HEK293 (cell line): Measurements from ENCODE around the gene ABCA3.
A peak's percentile ranks its signal among the peaks of the same experiment; 100 is the strongest.

Source experiments
- IKZF3 ChIP-seq: fragments of 450-650 bp; IDR thresholded peaks from 2 replicates; pipeline ENCODE4 v1.5.0; 2018; ENCODE audit warnings: missing biosample characterization, mild to moderate bottlenecking, missing genetic modification characterization, moderate library complexity
- KLF7 ChIP-seq: fragments of 450-650 bp; formaldehyde crosslinking; IDR thresholded peaks from 2 replicates; pipeline ENCODE4 v1.5.1; 2016; ENCODE audit warnings: missing biosample characterization, missing genetic modification characterization, borderline replicate concordance
- KLF8 ChIP-seq: fragments of 450-650 bp; formaldehyde crosslinking; IDR thresholded peaks from 2 replicates; pipeline ENCODE4 v1.5.1; 2016; ENCODE audit warnings: missing biosample characterization, missing genetic modification characterization
- MYNN ChIP-seq: fragments of 450-650 bp; formaldehyde crosslinking; IDR thresholded peaks from 2 replicates; pipeline ENCODE4 v1.5.1; 2016; ENCODE audit warnings: missing biosample characterization, missing genetic modification characterization, borderline replicate concordance
- PATZ1 ChIP-seq: fragments of 450-650 bp; formaldehyde crosslinking; IDR thresholded peaks from 2 replicates; pipeline ENCODE4 v1.5.1; 2016; ENCODE audit warnings: missing biosample characterization, missing genetic modification characterization
- ZBTB10 ChIP-seq: fragments of 450-650 bp; formaldehyde crosslinking; IDR thresholded peaks from 2 replicates; pipeline ENCODE4 v1.5.1; 2016; ENCODE audit warnings: missing biosample characterization, missing genetic modification characterization
- ZBTB17 ChIP-seq: fragments of 450-650 bp; formaldehyde crosslinking; IDR thresholded peaks from 2 replicates; pipeline ENCODE4 v1.5.1; 2016; ENCODE audit warnings: missing biosample characterization, missing genetic modification characterization
- ZBTB49 ChIP-seq: fragments of 450-650 bp; formaldehyde crosslinking; IDR thresholded peaks from 2 replicates; pipeline ENCODE4 v1.5.1; 2016; ENCODE audit warnings: missing biosample characterization, missing genetic modification characterization, low read depth
- ZBTB7A ChIP-seq: fragments of 450-650 bp; formaldehyde crosslinking; IDR thresholded peaks from 2 replicates; pipeline ENCODE4 v1.5.1; 2016; ENCODE audit warnings: low read depth, missing biosample characterization, missing genetic modification characterization
- ZBTB8A ChIP-seq: fragments of 450-650 bp; formaldehyde crosslinking; IDR thresholded peaks from 2 replicates; pipeline ENCODE4 v1.5.1; 2016; ENCODE audit warnings: missing biosample characterization, missing genetic modification characterization
- ZFP37 ChIP-seq: fragments of 450-650 bp; formaldehyde crosslinking; IDR thresholded peaks from 2 replicates; pipeline ENCODE4 v1.5.1; 2016; ENCODE audit warnings: missing biosample characterization, missing genetic modification characterization
- ZFP69B ChIP-seq: fragments of 450-650 bp; formaldehyde crosslinking; IDR thresholded peaks from 2 replicates; pipeline ENCODE4 v1.5.1; 2016; ENCODE audit warnings: missing biosample characterization, missing genetic modification characterization
- ZNF274 ChIP-seq, 2 experiments: fragments of 200-500 bp in 1 of 2; fragments of 450-650 bp in 1 of 2; sonication (Bioruptor generic) in 1 of 2; formaldehyde crosslinking in 1 of 2; IDR thresholded peaks; 2 replicates each; pipeline versions ENCODE4 v1.5.1 to v1.6.1; 2014 to 2016; ENCODE audit warnings: borderline replicate concordance in 1 of 2, inconsistent platforms in 1 of 2, low read length in 1 of 2, missing biosample characterization in 1 of 2, missing genetic modification characterization in 1 of 2
- ZNF280D ChIP-seq: fragments of 450-650 bp; formaldehyde crosslinking; IDR thresholded peaks from 2 replicates; pipeline ENCODE4 v1.5.1; 2016; ENCODE audit warnings: missing biosample characterization, missing genetic modification characterization
- ZNF391 ChIP-seq: fragments of 450-650 bp; formaldehyde crosslinking; IDR thresholded peaks from 2 replicates; pipeline ENCODE4 v1.5.1; 2016; ENCODE audit warnings: low read depth, missing biosample characterization, missing genetic modification characterization, borderline replicate concordance
- ZNF416 ChIP-seq: fragments of 450-650 bp; formaldehyde crosslinking; IDR thresholded peaks from 2 replicates; pipeline ENCODE4 v1.5.1; 2016; ENCODE audit warnings: missing biosample characterization, missing genetic modification characterization
- ZNF423 ChIP-seq: fragments of 450-650 bp; formaldehyde crosslinking; IDR thresholded peaks from 2 replicates; pipeline ENCODE4 v1.5.1; 2016; ENCODE audit warnings: missing biosample characterization, missing genetic modification characterization
- ZNF433 ChIP-seq: fragments of 450-650 bp; formaldehyde crosslinking; IDR thresholded peaks from 2 replicates; pipeline ENCODE4 v1.5.1; 2016; ENCODE audit warnings: missing biosample characterization, missing genetic modification characterization, low read depth
- ZNF449 ChIP-seq: fragments of 450-650 bp; formaldehyde crosslinking; IDR thresholded peaks from 2 replicates; pipeline ENCODE4 v1.5.1; 2017; ENCODE audit warnings: missing biosample characterization, mild to moderate bottlenecking, missing genetic modification characterization, moderate library complexity
- ZNF544 ChIP-seq: fragments of 450-650 bp; formaldehyde crosslinking; IDR thresholded peaks from 2 replicates; pipeline ENCODE4 v1.5.0; 2017; ENCODE audit warnings: missing biosample characterization, missing genetic modification characterization
- ZNF549 ChIP-seq: fragments of 450-650 bp; IDR thresholded peaks from 2 replicates; pipeline ENCODE4 v1.5.1; 2018; ENCODE audit warnings: missing biosample characterization, missing genetic modification characterization, mild to moderate bottlenecking, inconsistent platforms, moderate library complexity
- ZNF555 ChIP-seq: fragments of 450-650 bp; formaldehyde crosslinking; conservative IDR thresholded peaks from 2 replicates; pipeline ENCODE4 v1.5.1; 2017; ENCODE audit warnings: missing biosample characterization, mild to moderate bottlenecking, missing genetic modification characterization, inconsistent platforms
- ZNF560 ChIP-seq: fragments of 450-650 bp; formaldehyde crosslinking; IDR thresholded peaks from 2 replicates; pipeline ENCODE4 v1.5.1; 2017; ENCODE audit warnings: missing biosample characterization, missing genetic modification characterization, borderline replicate concordance
- ZNF621 ChIP-seq: fragments of 450-650 bp; formaldehyde crosslinking; IDR thresholded peaks from 2 replicates; pipeline ENCODE4 v1.5.1; 2017; ENCODE audit warnings: missing biosample characterization, missing genetic modification characterization
- ZNF704 ChIP-seq: fragments of 450-650 bp; formaldehyde crosslinking; IDR thresholded peaks from 2 replicates; pipeline ENCODE4 v1.5.1; 2016; ENCODE audit warnings: missing biosample characterization, missing genetic modification characterization
- ZNF791 ChIP-seq: fragments of 450-650 bp; formaldehyde crosslinking; IDR thresholded peaks from 2 replicates; pipeline ENCODE4 v1.5.1; 2016; ENCODE audit warnings: missing biosample characterization, missing genetic modification characterization

Gene ABCA3

GRCh38 chr16:2250652-2251295, 89.8 kb downstream of the ABCA3 start (continued):
- TF ChIP-seq ZFP69B (no peak), ZNF791 (tag by site-specific recombination) (no peak), ZNF560 (no peak), ZNF423 (tag by site-specific recombination) (no peak), ZNF621 (no peak), ZBTB8A (peak; percentile 9), ZNF549 (tag by site-specific recombination) (no peak), ZBTB7A (no peak), ZNF449 (tag by site-specific recombination) (no peak), ZNF391 (tag by site-specific recombination) (0 out of 2 replicates have a peak, but pooled peaks have one; percentile 44), ZNF280D (tag by site-specific recombination) (no peak), ZNF274 (IDR thresholded peaks at IDR 0.05; ENCODE audit: low read length) (no peak), ZNF274 (tag by site-specific recombination; IDR thresholded peaks at IDR 0.05; ENCODE audit: borderline replicate concordance) (no peak), ZNF704 (tag by site-specific recombination) (no peak), ZBTB49 (tag by site-specific recombination) (no peak), MYNN (tag by site-specific recombination) (peak; percentile 9; the same call in 1 of the 2 replicates), ZBTB10 (tag by site-specific recombination) (peak; percentile 22; the same call in 1 of the 2 replicates), ZFP37 (no peak), ZNF416 (tag by site-specific recombination) (no peak), IKZF3 (no peak), KLF8 (tag by site-specific recombination) (peak; percentile 21; the same call in 1 of the 2 replicates), ZNF544 (tag by site-specific recombination) (no peak), ZNF555 (no peak), ZBTB17 (tag by site-specific recombination) (peak; percentile 61), PATZ1 (no peak), KLF7 (tag by site-specific recombination) (peak; percentile 76; the same call in 1 of the 2 replicates), ZNF433 (tag by site-specific recombination) (no peak)
